Activated CD8-positive, alpha-beta T cell treated with anti-CD3 and anti-CD28 coated beads, Interleukin-2, amount 10 ng/mL, durations not matched to agents 7 days and 5 days (primary cell): ENCODE results near the gene HOXC9. TPM values are rescaled to one million over a fixed set of nuclear protein-coding genes. Genes with fewer than 3 reads are reported as not detected.

Experiments used
- ATAC-seq: fragments of 150-1000 bp; cut with Tn5 transposase; one replicate; pipeline ENCODE4 v1.10.0; 2021; ENCODE audit warnings: moderate library complexity
- CTCF ChIA-PET: fragments of 350-600 bp; sonication (Branson Sonifier 250); formaldehyde crosslinking; loops from one replicate; lab custom pipeline; 2021; ENCODE audit warnings: antibody characterized with exemption; lab: Charles Lee
- POLR2A ChIA-PET: fragments of 350-600 bp; sonication (Branson Sonifier 250); formaldehyde crosslinking; loops from one replicate; lab custom pipeline; 2021; ENCODE audit warnings: antibody characterized with exemption; lab: Charles Lee
- DNase-seq: peaks from one replicate; pipeline ENCODE4 v3.0.0-alpha.2; 2020
- H3K27ac Mint-ChIP-seq: one replicate; pipeline ENCODE4 v1.8.0; 2021; ENCODE audit warnings: mild to moderate bottlenecking, mixed read lengths
- H3K27me3 Mint-ChIP-seq: one replicate; pipeline ENCODE4 v1.8.0; 2021; ENCODE audit warnings: low read depth, mixed read lengths
- H3K36me3 Mint-ChIP-seq: one replicate; pipeline ENCODE4 v1.8.0; 2021; ENCODE audit warnings: low read depth, mixed read lengths
- H3K4me1 Mint-ChIP-seq: one replicate; pipeline ENCODE4 v1.8.0; 2021; ENCODE audit warnings: low read depth, mixed read lengths
- H3K4me3 Mint-ChIP-seq: one replicate; pipeline ENCODE4 v1.8.0; 2021; ENCODE audit warnings: mild to moderate bottlenecking, mixed read lengths
- H3K9me3 Mint-ChIP-seq: one replicate; pipeline ENCODE4 v1.8.0; 2022; ENCODE audit warnings: mixed read lengths; ENCODE audit not compliant: insufficient read depth
- total RNA-seq, 2 experiments: library from RNA; stranded (reverse); gene quantifications; one replicate each; pipeline ENCODE4 v1.2.3, GENCODE V29; 2021

Gene HOXC9
- total RNA-seq, 2 experiments from 2014 or later: not detected

GRCh38 chr12:53972722-53973235, 27.2 kb upstream of the HOXC9 start, which contains the start of gene HOXC11:
Gene HOXC11 (plus strand): TSS chr12:53973126. CDS start chr12:53973242, 116 bp downstream.
- H3K4me1 Mint-ChIP-seq: peaks cover 14% of the 10 kb centered on the region
- no peaks in the 10 kb centered on the region for H3K9me3 Mint-ChIP-seq
- ChIA-PET POLR2A (no interaction called here), CTCF (interaction anchor here (1.3 to 1.4 kb wide), 2 partner anchors 13 to 22 kb away, joined by 3 read pairs; no protein-coding TSS in a partner anchor)
- peaks cover 9% of the 10 kb centered on the region for H3K36me3 Mint-ChIP-seq
- H3K27me3 Mint-ChIP-seq: peaks cover 90% of the 10 kb centered on the region
- DNase-seq: no peak
- ATAC-seq: no peak
- H3K4me3 Mint-ChIP-seq: peak within 1 kb of the TSS; percentile 46
- peak within 1 kb of the TSS; percentile 77 for H3K27ac Mint-ChIP-seq

- H3K4me1 Mint-ChIP-seq: peaks cover 17% of the 10 kb centered on the region
- peaks cover 9% of the 10 kb centered on the region for H3K36me3 Mint-ChIP-seq
- POLR2A ChIA-PET: no interaction called here
- CTCF ChIA-PET: interaction anchor here (1.4 kb wide), 1 partner anchor 12 kb away, joined by 3 read pairs; no protein-coding TSS in a partner anchor
- H3K27ac Mint-ChIP-seq: peak overlapping the region; percentile 77
- DNase-seq (no peak), ATAC-seq (no peak)
- peak overlapping the region; percentile 46 for H3K4me3 Mint-ChIP-seq
- H3K9me3 Mint-ChIP-seq: no peaks in the 10 kb centered on the region
- H3K27me3 Mint-ChIP-seq: peaks cover 89% of the 10 kb centered on the region
These were observed 26.5 kb upstream of the HOXC9 start for GRCh38 chr12:53973236-53974042.

- DNase-seq: no peak
- H3K4me3 Mint-ChIP-seq: peak within 1 kb of the TSS; percentile 40
- peaks cover 17% of the 10 kb centered on the region for H3K4me1 Mint-ChIP-seq
- peak within 1 kb of the TSS; percentile 60 for H3K27ac Mint-ChIP-seq
- peak; percentile 42 for ATAC-seq
- H3K36me3 Mint-ChIP-seq: peaks cover 9% of the 10 kb centered on the region
- ChIA-PET POLR2A (no interaction called here), CTCF (no interaction called here)
- no peaks in the 10 kb centered on the region for H3K9me3 Mint-ChIP-seq
- H3K27me3 Mint-ChIP-seq: peaks cover 89% of the 10 kb centered on the region
These were observed 25.6 kb upstream of the HOXC9 start, which contains the start of gene HOTAIR for GRCh38 chr12:53974084-53975063. Gene HOTAIR (minus strand): TSS chr12:53974954.

- CTCF ChIA-PET: no interaction called here
- Mint-ChIP-seq H3K27ac (no peak overlapping the region), H3K27me3 (peaks cover 89% of the 10 kb centered on the region), H3K9me3 (no peaks in the 10 kb centered on the region), H3K36me3 (peaks cover 9% of the 10 kb centered on the region), H3K4me1 (peaks cover 17% of the 10 kb centered on the region), H3K4me3 (no peak overlapping the region)
- DNase-seq (no peak), ATAC-seq (no peak)
- POLR2A ChIA-PET: no interaction called here
These were observed 24.9 kb upstream of the HOXC9 start for GRCh38 chr12:53975064-53975471.

GRCh38 chr12:53975479-53976152, 24.3 kb upstream of the HOXC9 start:
- Mint-ChIP-seq H3K27ac (peak overlapping the region; percentile 45), H3K4me1 (peaks cover 22% of the 10 kb centered on the region), H3K4me3 (peak overlapping the region; percentile 40), H3K36me3 (peaks cover 11% of the 10 kb centered on the region), H3K9me3 (no peaks in the 10 kb centered on the region), H3K27me3 (peaks cover 88% of the 10 kb centered on the region)
- DNase-seq: no peak
- no peak for ATAC-seq
- POLR2A ChIA-PET: no interaction called here
- CTCF ChIA-PET: interaction anchor here (0.9 to 1.9 kb wide), 4 partner anchors 9 to 240 kb away, joined by 3 to 11 read pairs (median 4); partner anchors contain the start of gene HOXC10

- ATAC-seq (no peak), DNase-seq (no peak)
- H3K9me3 Mint-ChIP-seq: no peaks in the 10 kb centered on the region
- no peak overlapping the region for H3K27ac Mint-ChIP-seq
- POLR2A ChIA-PET: no interaction called here
- CTCF ChIA-PET: interaction anchor here (0.9 to 1.9 kb wide), 4 partner anchors 9 to 239 kb away, joined by 3 to 11 read pairs (median 4); partner anchors contain the start of gene HOXC10
- H3K27me3 Mint-ChIP-seq: peaks cover 87% of the 10 kb centered on the region
- peaks cover 26% of the 10 kb centered on the region for H3K4me1 Mint-ChIP-seq
- H3K4me3 Mint-ChIP-seq: no peak overlapping the region
- H3K36me3 Mint-ChIP-seq: peaks cover 11% of the 10 kb centered on the region
These were observed 23.7 kb upstream of the HOXC9 start for GRCh38 chr12:53976172-53976822.

GRCh38 chr12:53976823-53977595, 23.0 kb upstream of the HOXC9 start:
- DNase-seq (no peak), ATAC-seq (no peak)
- H3K4me1 Mint-ChIP-seq: peaks cover 26% of the 10 kb centered on the region
- peaks cover 11% of the 10 kb centered on the region for H3K36me3 Mint-ChIP-seq
- H3K4me3 Mint-ChIP-seq: no peak overlapping the region
- no peaks in the 10 kb centered on the region for H3K9me3 Mint-ChIP-seq
- H3K27me3 Mint-ChIP-seq: peaks cover 87% of the 10 kb centered on the region
- POLR2A ChIA-PET: no interaction called here
- CTCF ChIA-PET: interaction anchor here (1.1 to 1.9 kb wide), 5 partner anchors 8 to 239 kb away, joined by 3 to 11 read pairs (median 3); partner anchors contain the start of gene HOXC10
- H3K27ac Mint-ChIP-seq: no peak overlapping the region

- Mint-ChIP-seq H3K27ac (no peak overlapping the region), H3K4me1 (peaks cover 26% of the 10 kb centered on the region), H3K27me3 (peaks cover 87% of the 10 kb centered on the region), H3K36me3 (peaks cover 10% of the 10 kb centered on the region), H3K4me3 (no peak overlapping the region), H3K9me3 (no peaks in the 10 kb centered on the region)
- ChIA-PET CTCF (interaction anchor here (1.1 to 1.4 kb wide), 2 partner anchors 10 to 28 kb away, joined by 3 read pairs; no protein-coding TSS in a partner anchor), POLR2A (no interaction called here)
- ATAC-seq (no peak), DNase-seq (no peak)
These were observed 22.1 kb upstream of the HOXC9 start for GRCh38 chr12:53977596-53978445.

GRCh38 chr12:53978477-53979356, 21.2 kb upstream of the HOXC9 start:
- Mint-ChIP-seq H3K4me1 (peaks cover 19% of the 10 kb centered on the region), H3K9me3 (no peaks in the 10 kb centered on the region), H3K36me3 (peaks cover 4% of the 10 kb centered on the region), H3K27ac (no peak overlapping the region), H3K27me3 (peaks cover 89% of the 10 kb centered on the region), H3K4me3 (no peak overlapping the region)
- ChIA-PET CTCF (interaction anchor here (1.1 to 1.4 kb wide), 2 partner anchors 10 to 27 kb away, joined by 3 read pairs; no protein-coding TSS in a partner anchor), POLR2A (no interaction called here)
- DNase-seq (no peak), ATAC-seq (no peak)
